ENCODE measurements around the gene LSAMP.

LSAMP gene

GRCh38 chr3:116033516-116033915, 411.8 kb downstream of the LSAMP start:
- TF ChIP-seq CTCF (IDR thresholded peaks at IDR 0.05), result no peak

GRCh38 chr3:116032176-116032575, 413.1 kb downstream of the LSAMP start:
- TF ChIP-seq CTCF (IDR thresholded peaks at IDR 0.05), result no peak

- TF ChIP-seq CTCF (IDR thresholded peaks at IDR 0.05), result no peak
Measured at GRCh38 chr3:116030131-116030850, 415.0 kb downstream of the LSAMP start.

- TF ChIP-seq CTCF (IDR thresholded peaks at IDR 0.05), result no peak
Measured at GRCh38 chr3:116029266-116029665, 416.0 kb downstream of the LSAMP start.

GRCh38 chr3:116028157-116028556, 417.1 kb downstream of the LSAMP start:
- no peak for TF ChIP-seq CTCF (IDR thresholded peaks at IDR 0.05)

- no peak for TF ChIP-seq CTCF (IDR thresholded peaks at IDR 0.05)
Measured at GRCh38 chr3:116020989-116021388, 424.3 kb downstream of the LSAMP start.

- TF ChIP-seq CTCF (IDR thresholded peaks at IDR 0.05), result no peak
Measured at GRCh38 chr3:116020495-116020894, 424.8 kb downstream of the LSAMP start.

Measured in LNCAP (cell line).